Right lobe of liver (tissue), 6 donors: ENCODE data around the gene WTIP. TPM values are rescaled to one million over a fixed set of nuclear protein-coding genes. Genes with fewer than 3 reads are reported as not detected.

Experiments
- ATAC-seq, 4 donors: fragments of 200-7000 bp; cut with Tn5 transposase; one replicate each; pipeline ENCODE4 v1.9.1; 2020; ENCODE audit warnings: mild to moderate bottlenecking in 4 of 4, moderate library complexity in 4 of 4
- DNase-seq, 3 donors: peaks; one replicate each; pipeline ENCODE4 v3.0.0-alpha.2; 2020
- H3K27ac ChIP-seq, 3 donors: fragments of 200-600 bp; one replicate each; pipeline ENCODE4 v1.8.0; 2022
- H3K27me3 ChIP-seq, 2 donors: fragments of 200-600 bp; one replicate each; pipeline ENCODE4 v1.8.0; 2022
- H3K36me3 ChIP-seq, 4 donors: fragments of 200-600 bp; sonication (generic) in 1 of 4; one replicate each; pipeline versions ENCODE4 v1.5.1 to v1.8.0; 2017 to 2022; ENCODE audit warnings: control low read depth in 1 of 4
- H3K4me1 ChIP-seq, 4 donors: fragments of 200-600 bp; sonication (generic) in 1 of 4; one replicate each; pipeline versions ENCODE4 v1.5.1 to v1.8.0; 2017 to 2022; ENCODE audit warnings: control low read depth in 1 of 4
- H3K4me3 ChIP-seq, 3 donors: fragments of 200-600 bp; one replicate each; pipeline ENCODE4 v1.8.0; 2022
- H3K9me3 ChIP-seq, 4 donors: fragments of 200-600 bp; sonication (generic) in 1 of 4; one replicate each; pipeline versions ENCODE4 v1.5.1 to v1.8.0; 2017 to 2022; ENCODE audit warnings: control low read depth in 1 of 4
- POLR2A ChIP-seq: fragments of 450-650 bp; IDR thresholded peaks from one replicate; pipeline ENCODE4 v1.6.1; 2017; ENCODE audit warnings: antibody characterized with exemption, mild to moderate bottlenecking
- WGBS: methylation state at CpG from one replicate; pipeline ENCODE4 v1.1.6; 2018; ENCODE audit warnings: low coverage, low lambda C conversion rate; ENCODE audit not compliant: insufficient coverage; ENCODE audit errors: missing lambda C conversion rate; 5-methylcytosine and 5-hydroxymethylcytosine counted together
- intact Hi-C, 2 donors: fragments of 100-400 bp; cut with DNase I; formaldehyde crosslinking; loops; one replicate each; pipeline versions ENCODE4 v1.11.2 to v1.14.1; 2022
- total RNA-seq, 6 experiments: library from RNA; depleted of rRNA in 2 of 6; stranded (reverse); fragments of >200 nt in 2 of 6; fragmentation: NEBNext Ultra II Directional in 3 of 6; extraction: Animal tissue kit (Norgen Biotek cat#: 25700) in 3 of 6; gene quantifications; one replicate each; pipeline versions ENCODE4 v1.1.0 to v1.2.4, GENCODE V29; 2016 to 2023
- TF ChIP-seq, protein P1 (sequence below), 4 donors: fragments of 200-600 bp in 3 of 4; fragments of 450-650 bp in 1 of 4; IDR thresholded peaks; one replicate each; pipeline versions ENCODE4 v1.5.1 to v1.8.0; 2016 to 2022; ENCODE audit warnings: antibody characterized with exemption in 4 of 4, mild to moderate bottlenecking in 2 of 4
- donor health status: DM: no; HTN: yes; CAD: no.
- donor health status: DM: no; HTN: no; CAD: no.
- donor health status: DM: no; HTN: no; CAD: no.
- donor health status: DM: no; HTN: yes; CAD: no.
- donor health status: DM: no; HTN: yes; CAD: no.

Gene WTIP
- total RNA-seq, 6 experiments from 2014 or later: 0.19 to 1.8 (median 1.3) TPM

DNA sequence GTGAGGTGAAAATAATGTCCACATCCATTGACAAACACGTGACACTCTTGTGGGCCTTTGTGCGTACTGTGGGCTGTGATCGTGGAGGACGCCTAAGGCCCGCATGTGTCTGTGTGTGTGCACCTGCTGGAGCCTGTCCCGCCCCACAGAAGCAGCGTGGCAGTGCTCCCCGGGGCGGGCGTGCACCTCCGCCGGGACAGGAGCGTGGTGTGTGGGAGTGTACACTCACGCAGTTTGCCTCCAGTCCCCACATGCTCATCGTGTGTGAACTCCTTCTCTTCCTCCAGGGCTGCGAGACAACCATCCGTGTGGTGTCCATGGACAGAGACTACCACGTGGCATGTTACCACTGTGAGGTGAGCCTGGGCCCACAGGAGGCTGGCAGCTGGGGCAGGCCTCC is 13.9 kb downstream of the WTIP start:
- TF ChIP-seq POLR2A: no peak
- TF ChIP-seq, protein P1, sequence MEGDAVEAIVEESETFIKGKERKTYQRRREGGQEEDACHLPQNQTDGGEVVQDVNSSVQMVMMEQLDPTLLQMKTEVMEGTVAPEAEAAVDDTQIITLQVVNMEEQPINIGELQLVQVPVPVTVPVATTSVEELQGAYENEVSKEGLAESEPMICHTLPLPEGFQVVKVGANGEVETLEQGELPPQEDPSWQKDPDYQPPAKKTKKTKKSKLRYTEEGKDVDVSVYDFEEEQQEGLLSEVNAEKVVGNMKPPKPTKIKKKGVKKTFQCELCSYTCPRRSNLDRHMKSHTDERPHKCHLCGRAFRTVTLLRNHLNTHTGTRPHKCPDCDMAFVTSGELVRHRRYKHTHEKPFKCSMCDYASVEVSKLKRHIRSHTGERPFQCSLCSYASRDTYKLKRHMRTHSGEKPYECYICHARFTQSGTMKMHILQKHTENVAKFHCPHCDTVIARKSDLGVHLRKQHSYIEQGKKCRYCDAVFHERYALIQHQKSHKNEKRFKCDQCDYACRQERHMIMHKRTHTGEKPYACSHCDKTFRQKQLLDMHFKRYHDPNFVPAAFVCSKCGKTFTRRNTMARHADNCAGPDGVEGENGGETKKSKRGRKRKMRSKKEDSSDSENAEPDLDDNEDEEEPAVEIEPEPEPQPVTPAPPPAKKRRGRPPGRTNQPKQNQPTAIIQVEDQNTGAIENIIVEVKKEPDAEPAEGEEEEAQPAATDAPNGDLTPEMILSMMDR (IDR thresholded peaks at IDR 0.05): no peak
- DNase-seq: peak in 1 of 3 donors; percentile 39

DNA sequence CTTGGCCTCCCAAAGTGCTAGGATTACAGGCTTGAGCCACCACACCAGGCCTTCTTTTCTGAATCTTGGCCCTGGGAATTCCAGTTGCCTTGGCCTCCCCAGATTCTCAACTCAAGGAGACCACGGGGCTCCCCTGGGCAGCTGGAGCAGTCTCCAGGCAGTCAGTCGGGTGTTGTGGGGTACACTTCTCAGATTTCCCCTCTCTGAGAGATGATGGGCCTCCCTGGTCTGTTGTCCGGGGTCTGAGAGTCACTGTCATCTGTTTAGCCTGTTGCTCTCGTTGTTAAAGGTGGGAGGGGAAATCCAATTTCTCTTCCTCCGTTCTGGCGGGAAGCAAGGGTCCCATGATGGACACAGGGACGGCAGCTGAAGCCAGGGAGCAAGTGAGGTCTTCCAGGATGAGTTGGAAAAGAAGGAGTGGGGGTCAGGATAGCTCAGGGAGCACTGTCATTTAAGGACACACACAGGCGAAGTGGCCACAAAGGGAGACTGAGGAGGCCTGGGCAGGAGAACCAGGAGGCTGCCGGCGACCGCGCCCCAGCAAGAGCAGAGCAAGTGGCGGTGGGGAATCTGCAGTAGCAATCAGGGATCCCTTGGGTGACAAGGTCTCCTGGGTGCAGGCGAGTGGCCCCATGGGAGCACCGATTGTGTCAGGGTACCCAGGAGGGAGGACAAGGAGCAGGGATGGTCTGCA is 15.7 kb downstream of the WTIP start:
- no peaks in the 10 kb centered on the region for H3K27me3 ChIP-seq
- H3K36me3 ChIP-seq: no peaks in the 10 kb centered on the region
- no peak for ATAC-seq
- no peak overlapping the region for H3K4me3 ChIP-seq
- 85% methylated on average over 6 of the region's 15 CpGs for whole genome bisulfite sequencing
- intact Hi-C loops: loop anchor here in 1 of 2 donors (5.0 kb wide), 1 partner anchor 215 kb away; no protein-coding TSS in a partner anchor
- TF ChIP-seq, protein P1 (IDR thresholded peaks at IDR 0.05): no peak
- no peak for TF ChIP-seq POLR2A
- no peak overlapping the region for H3K27ac ChIP-seq
- no peak for DNase-seq
- no peaks in the 10 kb centered on the region for H3K9me3 ChIP-seq
- no peaks in the 10 kb centered on the region for H3K4me1 ChIP-seq

More for the DNA sequence above, 13.9 kb downstream of the WTIP start:
- no peaks in the 10 kb centered on the region for H3K36me3 ChIP-seq
- H3K4me3 ChIP-seq: no peak overlapping the region
- intact Hi-C loops: loop anchor here in 1 of 2 donors (5.0 kb wide), 1 partner anchor 217 kb away; no protein-coding TSS in a partner anchor
- no peaks in the 10 kb centered on the region for H3K9me3 ChIP-seq
- no peaks in the 10 kb centered on the region for H3K27me3 ChIP-seq
- no CpG with 5 or more reads among the region's 18 CpGs for WGBS
- no peak overlapping the region for H3K27ac ChIP-seq
- H3K4me1 ChIP-seq: no peaks in the 10 kb centered on the region
- no peak for ATAC-seq

DNA sequence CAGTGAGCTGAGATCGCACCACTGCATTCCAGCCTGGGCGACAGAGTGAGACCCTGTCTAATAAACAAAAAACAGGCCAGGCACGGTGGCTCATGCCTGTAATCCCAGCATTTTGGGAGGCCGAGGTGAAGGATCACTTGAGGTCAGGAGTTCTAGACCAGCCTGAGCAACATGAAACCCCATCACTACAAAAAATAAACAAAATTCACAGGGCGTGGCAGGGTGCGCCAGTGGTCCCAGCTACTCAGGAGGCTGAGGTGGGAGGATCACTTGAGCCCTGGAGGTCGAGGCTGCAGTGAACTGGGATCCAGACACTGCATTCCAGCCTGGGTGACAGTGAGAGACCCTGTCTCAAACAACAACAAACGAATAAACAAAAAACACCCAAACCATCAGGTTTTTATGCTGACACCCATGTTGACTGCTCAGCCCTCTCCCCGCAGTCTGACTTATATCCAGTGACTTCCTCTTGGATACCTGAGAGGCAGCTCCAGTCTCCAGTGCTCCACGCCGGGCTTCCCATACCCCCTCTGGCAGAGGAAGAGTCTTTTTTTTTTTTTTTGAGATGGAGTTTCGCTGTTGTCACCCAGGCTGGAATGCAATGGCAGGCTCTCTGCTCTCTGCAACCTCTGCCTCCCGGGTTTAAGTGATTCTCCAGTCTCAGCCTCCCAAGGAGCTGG is 17.7 kb downstream of the WTIP start:
- Histone ChIP-seq H3K9me3 (no peaks in the 10 kb centered on the region), H3K4me1 (no peaks in the 10 kb centered on the region), H3K27me3 (no peaks in the 10 kb centered on the region), H3K36me3 (no peaks in the 10 kb centered on the region), H3K27ac (no peak overlapping the region), H3K4me3 (no peak overlapping the region)
- DNase-seq: peak in 1 of 3 donors; percentile 30
- TF ChIP-seq, protein P1 (IDR thresholded peaks at IDR 0.05): no peak
- TF ChIP-seq POLR2A: no peak
- intact Hi-C loops: loop anchor here in 1 of 2 donors (5.0 kb wide), 1 partner anchor 213 kb away; no protein-coding TSS in a partner anchor
- no peak for ATAC-seq
- WGBS: 82% methylated on average over 7 of the region's 13 CpGs

DNA sequence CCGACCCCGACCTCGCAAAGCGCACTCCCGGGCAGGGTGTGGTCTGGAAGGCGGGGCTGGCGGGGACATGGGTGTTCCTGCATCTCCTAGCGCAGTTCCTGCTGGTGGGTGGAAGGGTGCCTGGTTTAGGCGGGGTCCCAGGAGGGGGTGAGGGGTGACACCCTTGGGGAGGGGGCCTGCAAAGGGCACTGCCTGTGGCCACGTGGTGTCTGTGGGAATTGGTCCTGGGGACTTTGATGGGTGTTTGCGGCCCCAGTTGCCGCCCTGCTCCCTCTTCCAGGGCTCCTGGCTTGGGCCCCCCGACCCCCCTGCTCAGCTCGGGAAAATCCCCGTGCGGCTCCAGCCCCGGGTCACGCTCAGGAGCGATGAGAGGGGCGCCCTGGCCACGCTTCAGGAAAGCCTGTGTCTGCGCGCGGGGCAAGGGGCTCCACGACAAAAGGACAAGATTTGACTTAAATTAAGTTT is 19.1 kb downstream of the WTIP start:
- 44% methylated on average over 14 of the region's 25 CpGs for WGBS
- Histone ChIP-seq H3K4me1 (no peaks in the 10 kb centered on the region), H3K36me3 (no peaks in the 10 kb centered on the region), H3K4me3 (no peak overlapping the region), H3K27me3 (no peaks in the 10 kb centered on the region), H3K9me3 (no peaks in the 10 kb centered on the region), H3K27ac (no peak overlapping the region)
- no peak for DNase-seq
- ATAC-seq: no peak
- intact Hi-C loops: loop anchor here in 1 of 2 donors (10.0 kb wide), 1 partner anchor 214 kb away; no protein-coding TSS in a partner anchor
- TF ChIP-seq, protein P1 (IDR thresholded peaks at IDR 0.05): no peak
- TF ChIP-seq POLR2A: no peak
